DOHH2 (cell line): ENCODE data around the gene CHEK2.

Experiments
- H3F3A ChIP-seq: fragments of 200-600 bp; sonication (generic), shearing (Covaris generic); 2 replicates; pipeline ENCODE4 v1.6.0; 2016; ENCODE audit warnings: antibody characterized with exemption, mild to moderate bottlenecking; ENCODE audit not compliant: control insufficient read depth, insufficient read depth
- H3K27ac ChIP-seq: fragments of 200-600 bp; sonication (generic); 2 replicates; pipeline ENCODE4 v1.5.1; 2014; ENCODE audit warnings: low read depth, mild to moderate bottlenecking, low read length, moderate library complexity
- H3K27me3 ChIP-seq: fragments of 200-600 bp; sonication (generic); 2 replicates; pipeline ENCODE4 v1.6.1; 2014; ENCODE audit warnings: mild to moderate bottlenecking, low read length, mixed read lengths; ENCODE audit not compliant: control insufficient read depth
- H3K36me3 ChIP-seq: fragments of 200-600 bp; sonication (generic); 2 replicates; pipeline ENCODE4 v1.6.1; 2014; ENCODE audit warnings: mild to moderate bottlenecking, low read length, moderate library complexity, mixed read lengths; ENCODE audit not compliant: control insufficient read depth
- H3K4me1 ChIP-seq: fragments of 200-600 bp; sonication (generic); 2 replicates; pipeline ENCODE4 v1.6.1; 2014; ENCODE audit warnings: mild to moderate bottlenecking, low read length, mixed read lengths; ENCODE audit not compliant: control insufficient read depth
- H3K4me2 ChIP-seq: fragments of 200-600 bp; sonication (generic); 2 replicates; pipeline ENCODE4 v1.6.0; 2014; ENCODE audit warnings: mild to moderate bottlenecking, low read length, moderate library complexity
- H3K4me3 ChIP-seq: fragments of 200-600 bp; sonication (generic); 2 replicates; pipeline ENCODE4 v1.5.1; 2014; ENCODE audit warnings: mild to moderate bottlenecking, low read length, mixed read lengths
- H3K79me2 ChIP-seq: fragments of 200-600 bp; sonication (generic); 2 replicates; pipeline ENCODE4 v1.6.1; 2014; ENCODE audit warnings: mild to moderate bottlenecking, low read length, mixed read lengths; ENCODE audit not compliant: control insufficient read depth
- H3K9me2 ChIP-seq: fragments of 200-600 bp; sonication (generic); replicated peaks from 2 replicates; pipeline ENCODE4 v1.6.1; 2014; ENCODE audit warnings: mild to moderate bottlenecking, low read length, mixed read lengths; ENCODE audit not compliant: control insufficient read depth
- H3K9me3 ChIP-seq: fragments of 200-600 bp; sonication (generic); 2 replicates; pipeline ENCODE4 v1.6.1; 2014; ENCODE audit warnings: antibody characterized with exemption, low read length, mixed read lengths; ENCODE audit not compliant: control insufficient read depth, insufficient read depth
- H4K20me1 ChIP-seq: fragments of 200-600 bp; sonication (generic); 2 replicates; pipeline ENCODE4 v1.6.0; 2014; ENCODE audit warnings: low read depth, mild to moderate bottlenecking, antibody characterized with exemption, low read length, moderate library complexity; ENCODE audit not compliant: control insufficient read depth, insufficient read depth
- CTCF ChIP-seq: fragments of 200-600 bp; sonication (generic); IDR thresholded peaks from one replicate; pipeline ENCODE4 v1.5.1; 2014; ENCODE audit warnings: antibody characterized with exemption, mild to moderate bottlenecking, low read depth, low read length; ENCODE audit not compliant: poor library complexity, severe bottlenecking
- EZH2phosphoT487 ChIP-seq: fragments of 200-600 bp; sonication (generic); IDR thresholded peaks from 2 replicates; pipeline ENCODE4 v1.6.1; 2017; ENCODE audit warnings: borderline replicate concordance, mild to moderate bottlenecking, antibody characterized with exemption, low read length, moderate library complexity, mixed read lengths

CHEK2 gene

DNA sequence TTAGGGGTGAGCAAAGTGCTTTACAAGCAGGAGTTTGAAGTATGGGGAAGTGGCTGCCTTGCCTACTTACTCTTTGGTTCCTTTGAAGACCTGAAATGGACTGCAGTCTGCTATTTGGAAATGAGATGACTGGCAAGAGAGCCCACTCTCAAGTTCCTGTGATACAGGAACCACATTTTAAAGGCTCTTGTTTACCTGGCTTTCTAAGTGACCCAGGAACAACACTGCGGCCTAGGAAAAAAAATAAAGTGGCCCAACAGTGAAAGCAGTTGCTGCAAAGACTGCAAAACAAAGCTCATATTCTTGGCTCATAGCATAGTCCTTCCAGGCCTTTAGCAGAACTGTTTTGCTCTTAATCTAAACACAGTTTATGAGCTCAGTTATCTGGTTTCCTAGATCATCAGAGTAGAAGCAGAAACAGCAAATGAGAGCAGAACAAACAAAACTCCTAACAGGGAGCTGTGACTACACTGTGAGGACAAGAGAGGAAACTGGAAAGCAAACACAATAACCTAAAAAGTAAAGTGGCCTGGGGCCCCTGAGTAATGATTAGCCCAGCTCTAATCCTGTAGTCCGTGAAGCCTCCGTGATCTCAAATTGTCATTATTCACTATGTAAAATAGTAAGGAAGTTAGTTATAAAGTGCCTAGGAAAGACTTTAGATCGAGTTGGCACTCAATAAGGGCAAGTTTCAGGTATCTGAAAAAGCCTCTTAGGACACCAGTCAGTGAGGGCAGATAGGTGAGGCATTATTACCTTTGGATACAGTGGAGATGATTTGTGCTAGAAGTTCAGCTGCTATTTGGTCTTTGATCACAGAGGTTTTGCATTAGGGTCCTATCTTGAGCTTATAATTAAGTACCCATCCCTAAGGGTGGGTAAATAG is 42.4 kb upstream of the CHEK2 start:
- H3K36me3 ChIP-seq, result peaks cover 94% of the 10 kb centered on the region

GRCh38 chr22:28780296-28780695 is 38.7 kb upstream of the CHEK2 start:
- TF ChIP-seq EZH2phosphoT487 (no peak), CTCF (no peak)
- Histone ChIP-seq H3K27ac (peak overlapping the region; percentile 21; the same call in 1 of the 2 replicates), H3K36me3 (peaks cover 90% of the 10 kb centered on the region), H3K79me2 (peaks cover 82% of the 10 kb centered on the region), H3K9me2 (no peaks in the 10 kb centered on the region), H3K4me1 (peaks cover 83% of the 10 kb centered on the region), H3K4me3 (no peak overlapping the region), H3K4me2 (peak overlapping the region; percentile 41; the same call in 1 of the 2 replicates), H3F3A (peaks cover 8% of the 10 kb centered on the region), H3K9me3 (no peaks in the 10 kb centered on the region), H3K27me3 (no peaks in the 10 kb centered on the region), H4K20me1 (peaks cover 4% of the 10 kb centered on the region; the same call in 1 of the 2 replicates)

More for the DNA sequence above, 42.4 kb upstream of the CHEK2 start:
- Histone ChIP-seq H3K9me3 (no peaks in the 10 kb centered on the region), H3K4me2 (peak overlapping the region; percentile 73), H3K79me2 (peaks cover 52% of the 10 kb centered on the region), H3K4me3 (no peak overlapping the region), H3K27me3 (no peaks in the 10 kb centered on the region), H3K27ac (peak overlapping the region; percentile 80), H3F3A (peaks cover 18% of the 10 kb centered on the region), H4K20me1 (peaks cover 4% of the 10 kb centered on the region; the same call in 1 of the 2 replicates), H3K4me1 (peaks cover 82% of the 10 kb centered on the region), H3K9me2 (no peaks in the 10 kb centered on the region)
- TF ChIP-seq CTCF (no peak), EZH2phosphoT487 (no peak)

DNA sequence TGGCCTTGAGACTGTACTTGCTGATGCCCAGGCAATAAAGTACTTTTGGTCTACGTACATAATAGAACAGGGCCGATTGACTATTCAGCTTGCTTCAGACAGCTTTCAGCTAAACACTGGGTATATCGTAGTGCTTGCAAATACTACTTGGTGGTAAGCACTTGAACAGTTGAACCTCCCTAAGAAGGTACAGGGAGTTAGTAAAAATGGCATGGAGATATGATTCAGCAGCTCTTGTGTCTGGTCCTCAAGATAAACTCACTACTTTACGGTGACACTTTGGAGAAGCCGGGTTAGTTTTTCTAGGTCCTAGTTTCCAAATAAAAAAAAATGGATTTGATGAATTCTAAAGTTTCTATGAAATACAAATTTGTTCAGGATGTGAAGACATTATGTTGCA is 38.2 kb upstream of the CHEK2 start:
- Histone ChIP-seq H3K9me2 (no peaks in the 10 kb centered on the region), H4K20me1 (peaks cover 4% of the 10 kb centered on the region; the same call in 1 of the 2 replicates), H3K36me3 (peaks cover 90% of the 10 kb centered on the region), H3K79me2 (peaks cover 86% of the 10 kb centered on the region), H3K27ac (0 out of 2 replicates have a peak overlapping the region, but pooled peaks have one; percentile 8), H3K27me3 (no peaks in the 10 kb centered on the region), H3K4me2 (peak overlapping the region; percentile 41), H3K4me1 (peaks cover 88% of the 10 kb centered on the region), H3K4me3 (0 out of 2 replicates have a peak overlapping the region, but pooled peaks have one; percentile 11), H3F3A (peaks cover 8% of the 10 kb centered on the region), H3K9me3 (no peaks in the 10 kb centered on the region)
- TF ChIP-seq CTCF, result no peak
